GM23338 (cell line): ENCODE measurements around the gene LBHD1. TPM values are rescaled to one million over a fixed set of nuclear protein-coding genes. Genes with fewer than 3 reads are reported as not detected.

Source experiments
- ATAC-seq: fragments of 200-7000 bp; cut with Tn5 transposase; 3 replicates; pipeline ENCODE4 v1.9.1; 2020
- DNase-seq: peaks from one replicate; pipeline ENCODE4 v3.0.0-alpha.2; 2015; ENCODE audit warnings: low spot score
- H2AFZ ChIP-seq: fragments of 200-600 bp; sonication (generic); 2 replicates; pipeline ENCODE4 v1.8.0; 2016; ENCODE audit warnings: antibody characterized with exemption, mild to moderate bottlenecking, moderate library complexity
- H3F3A ChIP-seq: fragments of 200-600 bp; sonication (generic); replicated peaks from 2 replicates; pipeline ENCODE4 v1.8.0; 2017; ENCODE audit warnings: antibody characterized with exemption, mixed run types, low read depth
- H3K27ac ChIP-seq: fragments of 200-600 bp; sonication (generic); 2 replicates; pipeline ENCODE4 v1.6.1; 2016; ENCODE audit warnings: low read depth
- H3K27me3 ChIP-seq: fragments of 200-600 bp; sonication (generic); 2 replicates; pipeline ENCODE4 v1.8.0; 2016; ENCODE audit warnings: mild to moderate bottlenecking, mixed run types, moderate library complexity; ENCODE audit not compliant: insufficient read depth
- H3K36me3 ChIP-seq: fragments of 200-600 bp; sonication (generic); 2 replicates; pipeline ENCODE4 v1.8.0; 2016; ENCODE audit warnings: mild to moderate bottlenecking; ENCODE audit not compliant: insufficient read depth
- H3K4me1 ChIP-seq: fragments of 200-600 bp; sonication (generic); 2 replicates; pipeline ENCODE4 v1.8.0; 2016; ENCODE audit warnings: mild to moderate bottlenecking, moderate library complexity; ENCODE audit not compliant: insufficient read depth
- H3K4me2 ChIP-seq: fragments of 200-600 bp; sonication (generic); 2 replicates; pipeline ENCODE4 v1.7.1; 2017; ENCODE audit warnings: mixed run types
- H3K4me3 ChIP-seq: fragments of 200-600 bp; sonication (generic); 2 replicates; pipeline ENCODE4 v1.6.1; 2016; ENCODE audit warnings: mixed run types
- H3K79me2 ChIP-seq: fragments of 200-600 bp; sonication (generic); replicated peaks from 2 replicates; pipeline ENCODE4 v1.8.0; 2017; ENCODE audit warnings: mild to moderate bottlenecking; ENCODE audit not compliant: insufficient read depth
- H3K9me2 ChIP-seq: fragments of 200-600 bp; sonication (generic); 2 replicates; pipeline ENCODE4 v1.8.0; 2017; ENCODE audit not compliant: insufficient read depth
- H4K20me1 ChIP-seq: fragments of 200-600 bp; sonication (generic); replicated peaks from 2 replicates; pipeline ENCODE4 v1.8.0; 2017; ENCODE audit warnings: mild to moderate bottlenecking; ENCODE audit not compliant: insufficient read depth
- H3K27ac Mint-ChIP-seq: 2 replicates; pipeline ENCODE4 v1.8.0; 2020; ENCODE audit warnings: inconsistent platforms, mild to moderate bottlenecking, moderate library complexity, mixed read lengths
- H3K27me3 Mint-ChIP-seq: 3 replicates; pipeline ENCODE4 v1.8.0; 2022; ENCODE audit warnings: low read depth, mild to moderate bottlenecking, moderate library complexity, mixed read lengths, inconsistent platforms; ENCODE audit not compliant: insufficient read depth, poor library complexity
- H3K36me3 Mint-ChIP-seq: 3 replicates; pipeline ENCODE4 v1.8.0; 2021; ENCODE audit warnings: low read depth, mild to moderate bottlenecking, inconsistent platforms, moderate library complexity, mixed read lengths
- H3K4me1 Mint-ChIP-seq: 3 replicates; pipeline ENCODE4 v1.8.0; 2020; ENCODE audit warnings: mild to moderate bottlenecking, inconsistent platforms, mixed read lengths
- H3K4me3 Mint-ChIP-seq: 3 replicates; pipeline ENCODE4 v1.8.0; 2021; ENCODE audit warnings: moderate library complexity, mild to moderate bottlenecking, inconsistent platforms, mixed read lengths
- H3K9me3 Mint-ChIP-seq: 3 replicates; pipeline ENCODE4 v1.8.0; 2020; ENCODE audit warnings: moderate library complexity, mild to moderate bottlenecking, inconsistent platforms, mixed read lengths
- ETS1 ChIP-seq: IDR thresholded peaks from 2 replicates; pipeline ENCODE4 v1.6.1; 2016; ENCODE audit warnings: antibody characterized with exemption
- EZH2 ChIP-seq: fragments of 200-600 bp; sonication (generic); IDR thresholded peaks from one replicate; pipeline ENCODE4 v1.8.0; 2017; ENCODE audit warnings: antibody characterized with exemption, mild to moderate bottlenecking, low read depth; ENCODE audit not compliant: unreplicated experiment
- EZH2phosphoT487 ChIP-seq: fragments of 200-600 bp; sonication (generic); IDR thresholded peaks from one replicate; pipeline ENCODE4 v1.8.1; 2018; ENCODE audit warnings: antibody characterized with exemption; ENCODE audit not compliant: unreplicated experiment
- POLR2AphosphoS5 ChIP-seq: IDR thresholded peaks from 2 replicates; pipeline ENCODE4 v1.6.1; 2016; ENCODE audit warnings: antibody characterized with exemption, low read depth
- STAT1 ChIP-seq: IDR thresholded peaks from one replicate; pipeline ENCODE4 v1.6.1; 2016; ENCODE audit warnings: antibody characterized with exemption; ENCODE audit not compliant: unreplicated experiment
- ZNF114 ChIP-seq: fragments of 250-450 bp; sonication (Bioruptor Pico); IDR thresholded peaks from 2 replicates; pipeline ENCODE4 v1.5.0; 2020; ENCODE audit warnings: mild to moderate bottlenecking, moderate library complexity
- ZNF331 ChIP-seq: fragments of 250-450 bp; sonication (Bioruptor Pico); IDR thresholded peaks from 2 replicates; pipeline ENCODE4 v1.5.0; 2020; ENCODE audit warnings: low read depth, mild to moderate bottlenecking, moderate library complexity
- ZNF462 ChIP-seq: fragments of 250-450 bp; sonication (Bioruptor Pico); IDR thresholded peaks from 2 replicates; pipeline ENCODE4 v1.5.0; 2020; ENCODE audit warnings: mild to moderate bottlenecking, moderate library complexity
- polyA plus RNA-seq: library from polyadenylated mRNA; unstranded; fragments of >200 nt; fragmentation: Nextera tagmentation; extraction: Ambion mirVana; gene quantifications from 2 replicates; pipeline ENCODE4 v1.2.1, GENCODE V29; 2016
- total RNA-seq: library from RNA; depleted of rRNA; stranded (reverse); fragments of >200 nt; shearing (Covaris generic); gene quantifications from 2 replicates; pipeline ENCODE4 v1.2.3, GENCODE V29; 2014
- TF ChIP-seq, protein P1 (sequence below): IDR thresholded peaks from one replicate; pipeline ENCODE4 v1.6.1; 2018; ENCODE audit warnings: antibody characterized with exemption; ENCODE audit not compliant: unreplicated experiment

Gene LBHD1
- total and polyA plus RNA-seq, 2 experiments from 2014 or later: 2.8 to 2.9 TPM

DNA sequence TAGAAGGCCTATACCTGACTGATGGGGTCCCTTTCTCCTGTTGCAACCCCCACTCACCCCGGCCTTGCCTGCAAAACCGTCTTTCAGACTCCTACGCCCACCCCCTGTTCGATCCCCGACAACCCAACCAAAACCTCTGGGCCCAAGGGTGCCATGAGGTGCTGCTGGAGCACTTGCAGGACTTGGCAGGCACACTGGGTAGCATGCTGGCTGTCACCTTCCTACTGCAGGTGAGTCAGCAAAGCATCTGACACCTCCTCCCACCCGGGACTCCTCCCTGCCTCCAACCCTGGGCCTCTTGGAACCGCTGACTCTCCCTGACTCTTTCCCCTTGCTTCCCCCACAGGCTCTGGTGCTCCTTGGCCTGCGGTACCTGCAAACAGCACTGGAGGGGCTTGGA, 57.8 kb downstream of the LBHD1 start (continued):
- TF ChIP-seq, protein P1, sequence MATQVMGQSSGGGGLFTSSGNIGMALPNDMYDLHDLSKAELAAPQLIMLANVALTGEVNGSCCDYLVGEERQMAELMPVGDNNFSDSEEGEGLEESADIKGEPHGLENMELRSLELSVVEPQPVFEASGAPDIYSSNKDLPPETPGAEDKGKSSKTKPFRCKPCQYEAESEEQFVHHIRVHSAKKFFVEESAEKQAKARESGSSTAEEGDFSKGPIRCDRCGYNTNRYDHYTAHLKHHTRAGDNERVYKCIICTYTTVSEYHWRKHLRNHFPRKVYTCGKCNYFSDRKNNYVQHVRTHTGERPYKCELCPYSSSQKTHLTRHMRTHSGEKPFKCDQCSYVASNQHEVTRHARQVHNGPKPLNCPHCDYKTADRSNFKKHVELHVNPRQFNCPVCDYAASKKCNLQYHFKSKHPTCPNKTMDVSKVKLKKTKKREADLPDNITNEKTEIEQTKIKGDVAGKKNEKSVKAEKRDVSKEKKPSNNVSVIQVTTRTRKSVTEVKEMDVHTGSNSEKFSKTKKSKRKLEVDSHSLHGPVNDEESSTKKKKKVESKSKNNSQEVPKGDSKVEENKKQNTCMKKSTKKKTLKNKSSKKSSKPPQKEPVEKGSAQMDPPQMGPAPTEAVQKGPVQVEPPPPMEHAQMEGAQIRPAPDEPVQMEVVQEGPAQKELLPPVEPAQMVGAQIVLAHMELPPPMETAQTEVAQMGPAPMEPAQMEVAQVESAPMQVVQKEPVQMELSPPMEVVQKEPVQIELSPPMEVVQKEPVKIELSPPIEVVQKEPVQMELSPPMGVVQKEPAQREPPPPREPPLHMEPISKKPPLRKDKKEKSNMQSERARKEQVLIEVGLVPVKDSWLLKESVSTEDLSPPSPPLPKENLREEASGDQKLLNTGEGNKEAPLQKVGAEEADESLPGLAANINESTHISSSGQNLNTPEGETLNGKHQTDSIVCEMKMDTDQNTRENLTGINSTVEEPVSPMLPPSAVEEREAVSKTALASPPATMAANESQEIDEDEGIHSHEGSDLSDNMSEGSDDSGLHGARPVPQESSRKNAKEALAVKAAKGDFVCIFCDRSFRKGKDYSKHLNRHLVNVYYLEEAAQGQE: no peak
- no peak for TF ChIP-seq ZNF331 (CRISPR knock-in tag)
- TF ChIP-seq ETS1: no peak
- no peak for TF ChIP-seq POLR2AphosphoS5

DNA sequence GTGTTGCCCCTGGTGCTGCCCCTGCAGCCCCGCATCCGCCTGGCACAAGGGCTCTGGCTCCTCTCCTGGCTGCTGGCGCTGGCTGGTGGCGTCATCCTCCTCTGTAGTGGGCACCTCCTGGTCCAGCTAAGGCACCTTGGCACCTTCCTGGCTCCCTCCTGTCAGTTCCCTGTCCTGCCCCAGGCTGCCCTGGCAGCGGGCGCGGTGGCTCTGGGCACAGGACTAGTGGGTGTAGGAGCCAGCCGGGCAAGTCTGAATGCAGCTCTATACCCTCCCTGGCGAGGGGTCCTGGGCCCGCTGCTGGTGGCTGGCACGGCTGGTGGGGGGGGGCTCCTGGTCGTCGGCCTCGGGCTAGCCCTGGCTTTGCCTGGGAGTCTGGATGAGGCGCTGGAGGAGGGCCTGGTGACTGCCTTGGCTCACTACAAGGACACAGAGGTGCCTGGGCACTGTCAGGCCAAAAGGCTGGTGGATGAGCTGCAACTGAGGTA, 58.7 kb downstream of the LBHD1 start:
- ATAC-seq (no peak), DNase-seq (no peak)
- Mint-ChIP-seq H3K9me3 (peaks cover 4% of the 10 kb centered on the region; the same call in 2 of the 3 replicates), H3K4me3 (peak overlapping the region; percentile 63), H3K36me3 (peaks cover 12% of the 10 kb centered on the region), H3K27me3 (peaks cover 26% of the 10 kb centered on the region), H3K4me1 (peaks cover 32% of the 10 kb centered on the region), H3K27ac (no peak overlapping the region)
- Histone ChIP-seq H3K4me3 (peak overlapping the region; percentile 83), H4K20me1 (no peaks in the 10 kb centered on the region), H3K4me2 (peak overlapping the region; percentile 73), H3K36me3 (no peaks in the 10 kb centered on the region), H3K79me2 (no peaks in the 10 kb centered on the region), H3K4me1 (peaks cover 8% of the 10 kb centered on the region; the same call in 1 of the 2 replicates), H3F3A (peaks cover 16% of the 10 kb centered on the region; the same call in 1 of the 2 replicates), H3K27ac (peak overlapping the region; percentile 69; the same call in 1 of the 2 replicates), H3K27me3 (peaks cover 11% of the 10 kb centered on the region; the same call in 1 of the 2 replicates), H3K9me2 (no peaks in the 10 kb centered on the region), H2AFZ (no peak overlapping the region)
- TF ChIP-seq ZNF114 (CRISPR knock-in tag) (no peak), ZNF462 (CRISPR knock-in tag) (no peak), STAT1 (no peak), EZH2phosphoT487 (no peak), POLR2AphosphoS5 (no peak), EZH2 (no peak)
- TF ChIP-seq, protein P1: no peak
